HG02759 (cell line): Measurements from ENCODE around the gene CEP131.

Experiments
- ATAC-seq: cut with Tn5 transposase; IDR thresholded peaks from one replicate; pipeline ENCODE4 v1.9.1; 2021; ENCODE audit warnings: mild to moderate bottlenecking, moderate library complexity; ENCODE audit not compliant: unreplicated experiment

Gene CEP131

GRCh38 chr17:81190591-81190990 lies 32.2 kb downstream of the CEP131 start:
- ATAC-seq = no peak

GRCh38 chr17:81189670-81190530 lies 32.9 kb downstream of the CEP131 start:
- no peak for ATAC-seq

- no peak for ATAC-seq
These were observed 33.7 kb downstream of the CEP131 start for GRCh38 chr17:81189016-81189415.

GRCh38 chr17:81188491-81188840 lies 34.3 kb downstream of the CEP131 start:
- no peak for ATAC-seq

- no peak for ATAC-seq
These were observed 34.9 kb downstream of the CEP131 start for GRCh38 chr17:81187586-81188490.

GRCh38 chr17:81187120-81187519 lies 35.6 kb downstream of the CEP131 start:
- no peak for ATAC-seq

GRCh38 chr17:81186203-81186602 lies 36.6 kb downstream of the CEP131 start:
- ATAC-seq = no peak

GRCh38 chr17:81184555-81184954 lies 38.2 kb downstream of the CEP131 start:
- no peak for ATAC-seq

GRCh38 chr17:81183807-81184206 lies 39.0 kb downstream of the CEP131 start:
- no peak for ATAC-seq

- no peak for ATAC-seq
These were observed 39.4 kb downstream of the CEP131 start for GRCh38 chr17:81183316-81183715.

GRCh38 chr17:81182596-81182995 lies 40.2 kb downstream of the CEP131 start:
- no peak for ATAC-seq

GRCh38 chr17:81181811-81182185 lies 41.0 kb downstream of the CEP131 start:
- no peak for ATAC-seq

- ATAC-seq = no peak
These were observed 41.6 kb downstream of the CEP131 start for GRCh38 chr17:81180836-81181810.

GRCh38 chr17:81179861-81180260 lies 42.9 kb downstream of the CEP131 start:
- no peak for ATAC-seq

- ATAC-seq = no peak
These were observed 43.5 kb downstream of the CEP131 start for GRCh38 chr17:81179220-81179619.

GRCh38 chr17:81178136-81179091 lies 44.4 kb downstream of the CEP131 start:
- no peak for ATAC-seq

- ATAC-seq = no peak
These were observed 46.1 kb downstream of the CEP131 start for GRCh38 chr17:81176666-81177065.

GRCh38 chr17:81173762-81174155 lies 49.0 kb downstream of the CEP131 start:
- no peak for ATAC-seq

- ATAC-seq = no peak
These were observed 49.6 kb downstream of the CEP131 start for GRCh38 chr17:81173052-81173761.
